Colonic mucosa (tissue), 4 donors: ENCODE measurements around the gene ZNF57. TPM values are rescaled to one million over a fixed set of nuclear protein-coding genes. Genes with fewer than 3 reads are reported as not detected.

Experiments
- DNase-seq: peaks from one replicate; pipeline ENCODE4 v3.0.0-alpha.2; 2020
- H3K27ac ChIP-seq: fragments of 200-600 bp; one replicate; pipeline ENCODE4 v1.8.0; 2021
- H3K27me3 ChIP-seq: fragments of 200-600 bp; one replicate; pipeline ENCODE4 v1.8.0; 2021
- H3K36me3 ChIP-seq: fragments of 200-600 bp; one replicate; pipeline ENCODE4 v1.8.0; 2021
- H3K4me1 ChIP-seq: fragments of 200-600 bp; one replicate; pipeline ENCODE4 v1.8.0; 2021; ENCODE audit warnings: mild to moderate bottlenecking
- H3K4me3 ChIP-seq: fragments of 200-600 bp; one replicate; pipeline ENCODE4 v1.8.0; 2021
- H3K9ac ChIP-seq, 2 donors: one replicate each; pipeline ENCODE4 v1.7.0; 2013; ENCODE audit warnings: control low read depth in 2 of 2, low read depth in 2 of 2, low read length in 2 of 2
- H3K9me3 ChIP-seq: fragments of 200-600 bp; one replicate; pipeline ENCODE4 v1.8.0; 2021
- intact Hi-C: fragments of 100-400 bp; cut with DNase I; formaldehyde crosslinking; loops from one replicate; pipeline ENCODE4 v1.14.1; 2022
- total RNA-seq, 2 donors: library from RNA; stranded (reverse); fragmentation: NEBNext Ultra II Directional in 1 of 2; extraction: Animal tissue kit (Norgen Biotek cat#: 25700) in 1 of 2; gene quantifications; one replicate each; pipeline ENCODE4 v1.2.1, GENCODE V29; 2021
- TF ChIP-seq, protein P1 (sequence below): fragments of 200-600 bp; IDR thresholded peaks from one replicate; pipeline ENCODE4 v1.8.0; 2022; ENCODE audit warnings: antibody characterized with exemption, mild to moderate bottlenecking
- donor health status: healthy.
- donor health status: DM: no; HTN: no; CAD: no.
- donor health status: DM: no; HTN: no; CAD: no.

The ZNF57 gene
- total RNA-seq, 2 donors from 2014 or later: 10.9 to 12.4 TPM

DNA sequence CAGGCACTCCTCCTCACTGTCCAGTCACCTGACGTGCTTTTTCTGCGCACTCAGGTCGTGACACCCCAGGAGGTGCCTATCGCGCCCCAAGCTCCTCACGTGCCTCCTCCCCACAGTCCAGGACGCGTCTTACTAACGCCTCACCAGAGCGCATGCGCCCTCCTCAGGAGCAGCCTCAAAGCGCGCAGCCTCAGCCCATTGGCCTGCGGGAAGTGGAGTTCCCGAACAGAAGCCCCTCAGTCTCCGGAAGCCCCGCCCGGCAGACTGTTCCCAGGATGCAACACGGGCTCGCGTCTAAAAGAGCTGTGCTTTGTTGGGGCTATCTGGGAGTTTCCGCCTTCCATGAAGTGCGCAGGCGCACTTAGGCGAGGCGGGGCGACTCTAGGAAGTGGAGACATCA lies 41.9 kb upstream of the ZNF57 start:
- Histone ChIP-seq H3K27ac (no peak overlapping the region), H3K4me3 (no peak overlapping the region), H3K9ac (no peak overlapping the region), H3K27me3 (no peaks in the 10 kb centered on the region), H3K36me3 (no peaks in the 10 kb centered on the region), H3K4me1 (no peaks in the 10 kb centered on the region), H3K9me3 (no peaks in the 10 kb centered on the region)
- DNase-seq: no peak
- intact Hi-C loops: no loop called here
- TF ChIP-seq, protein P1, sequence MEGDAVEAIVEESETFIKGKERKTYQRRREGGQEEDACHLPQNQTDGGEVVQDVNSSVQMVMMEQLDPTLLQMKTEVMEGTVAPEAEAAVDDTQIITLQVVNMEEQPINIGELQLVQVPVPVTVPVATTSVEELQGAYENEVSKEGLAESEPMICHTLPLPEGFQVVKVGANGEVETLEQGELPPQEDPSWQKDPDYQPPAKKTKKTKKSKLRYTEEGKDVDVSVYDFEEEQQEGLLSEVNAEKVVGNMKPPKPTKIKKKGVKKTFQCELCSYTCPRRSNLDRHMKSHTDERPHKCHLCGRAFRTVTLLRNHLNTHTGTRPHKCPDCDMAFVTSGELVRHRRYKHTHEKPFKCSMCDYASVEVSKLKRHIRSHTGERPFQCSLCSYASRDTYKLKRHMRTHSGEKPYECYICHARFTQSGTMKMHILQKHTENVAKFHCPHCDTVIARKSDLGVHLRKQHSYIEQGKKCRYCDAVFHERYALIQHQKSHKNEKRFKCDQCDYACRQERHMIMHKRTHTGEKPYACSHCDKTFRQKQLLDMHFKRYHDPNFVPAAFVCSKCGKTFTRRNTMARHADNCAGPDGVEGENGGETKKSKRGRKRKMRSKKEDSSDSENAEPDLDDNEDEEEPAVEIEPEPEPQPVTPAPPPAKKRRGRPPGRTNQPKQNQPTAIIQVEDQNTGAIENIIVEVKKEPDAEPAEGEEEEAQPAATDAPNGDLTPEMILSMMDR: no peak

DNA sequence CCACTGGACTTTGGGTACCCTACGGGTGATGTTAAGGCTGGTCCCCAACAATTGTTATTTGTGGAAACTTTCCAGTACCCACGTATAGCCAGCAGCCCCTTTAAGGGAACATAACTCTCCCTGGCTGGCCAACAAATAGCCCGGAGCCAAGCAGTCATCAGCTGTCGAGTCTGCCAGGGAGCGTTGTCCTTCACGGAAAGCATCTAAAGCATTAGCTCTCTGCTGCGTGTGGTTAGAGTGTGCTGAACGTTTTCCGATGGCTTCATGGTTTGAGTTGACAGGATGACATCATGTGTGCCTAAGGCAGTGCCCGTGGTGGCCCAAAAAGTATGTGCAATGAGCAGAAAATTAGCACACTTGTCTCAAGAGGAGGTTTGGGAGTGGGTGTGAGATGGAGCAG lies 36.9 kb upstream of the ZNF57 start:
- Histone ChIP-seq H3K4me1 (no peaks in the 10 kb centered on the region), H3K9me3 (no peaks in the 10 kb centered on the region), H3K9ac (no peak overlapping the region), H3K4me3 (no peak overlapping the region), H3K27ac (no peak overlapping the region), H3K27me3 (no peaks in the 10 kb centered on the region), H3K36me3 (no peaks in the 10 kb centered on the region)
- DNase-seq: no peak
- intact Hi-C loops: no loop called here
- TF ChIP-seq, protein P1: no peak

DNA sequence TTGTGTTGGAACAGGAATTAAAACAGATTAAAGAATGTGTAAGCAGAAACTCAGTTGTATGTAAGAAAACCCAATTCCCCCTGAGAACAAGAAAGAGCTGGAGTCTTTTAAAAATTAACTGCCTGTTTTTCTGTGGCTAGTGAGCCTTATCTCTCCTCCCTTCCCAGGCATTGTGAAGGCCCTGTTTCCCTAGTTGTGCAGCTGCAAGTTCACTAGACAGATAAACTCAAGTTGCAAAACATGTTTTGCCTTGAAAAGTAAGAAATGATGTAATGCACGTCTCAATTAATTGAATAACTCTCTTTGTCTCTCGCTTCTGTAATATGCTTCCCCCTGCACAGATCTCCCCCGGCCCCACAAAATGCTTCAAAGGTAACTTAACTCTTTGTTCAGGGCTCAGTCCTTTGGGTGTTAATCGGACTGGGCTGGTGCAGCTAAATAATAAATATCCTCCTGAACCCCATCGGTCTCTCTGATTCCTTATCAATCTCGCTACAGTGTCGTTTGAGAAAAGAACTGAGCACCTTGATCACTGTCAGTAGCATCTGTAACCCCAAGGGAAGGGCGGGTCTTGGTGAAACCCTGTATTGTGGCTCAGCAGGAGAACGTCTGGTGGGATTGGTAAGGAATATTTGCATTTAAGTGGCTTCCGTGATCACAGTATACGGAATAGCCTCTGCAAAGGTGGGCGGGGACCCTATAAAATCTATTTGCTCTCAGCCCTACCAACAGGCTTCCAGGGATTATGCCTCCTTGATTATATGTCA lies 35.2 kb upstream of the ZNF57 start:
- no peak overlapping the region for H3K4me3 ChIP-seq
- intact Hi-C loops: no loop called here
- H3K9ac ChIP-seq: no peak overlapping the region
- TF ChIP-seq, protein P1: no peak
- DNase-seq: no peak
- no peaks in the 10 kb centered on the region for H3K9me3 ChIP-seq
- no peaks in the 10 kb centered on the region for H3K4me1 ChIP-seq
- no peaks in the 10 kb centered on the region for H3K27me3 ChIP-seq
- no peaks in the 10 kb centered on the region for H3K36me3 ChIP-seq
- H3K27ac ChIP-seq: no peak overlapping the region

DNA sequence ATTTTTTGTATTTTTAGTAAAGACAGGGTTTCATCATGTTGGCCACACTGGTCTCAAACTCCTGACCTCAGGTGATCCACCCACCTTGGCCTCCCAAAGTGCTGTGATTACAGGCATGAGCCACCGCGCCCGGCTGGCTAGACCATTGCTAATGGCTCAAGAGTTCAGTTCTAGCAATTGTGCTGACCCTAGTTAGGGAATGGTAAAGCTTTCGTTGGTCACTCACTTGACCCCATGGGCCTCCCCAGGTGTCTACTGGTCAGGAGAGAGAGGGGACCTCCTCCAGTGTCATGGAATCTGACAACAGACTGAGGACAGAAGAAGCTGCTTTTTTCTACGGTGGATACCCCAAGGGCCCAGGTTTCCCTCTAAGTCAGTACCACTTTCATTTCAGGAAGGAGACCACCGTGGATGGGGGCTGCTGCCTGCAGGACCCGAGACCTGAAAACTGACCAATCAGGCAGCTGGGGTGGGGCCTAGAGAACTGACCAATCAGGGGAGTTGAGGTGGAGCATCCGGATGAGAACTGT lies 34.2 kb upstream of the ZNF57 start:
- intact Hi-C loops: no loop called here
- TF ChIP-seq, protein P1: no peak
- no peaks in the 10 kb centered on the region for H3K36me3 ChIP-seq
- H3K27me3 ChIP-seq: no peaks in the 10 kb centered on the region
- no peaks in the 10 kb centered on the region for H3K9me3 ChIP-seq
- no peak overlapping the region for H3K27ac ChIP-seq
- H3K9ac ChIP-seq: no peak overlapping the region
- no peak for DNase-seq
- H3K4me3 ChIP-seq: no peak overlapping the region
- no peaks in the 10 kb centered on the region for H3K4me1 ChIP-seq

DNA sequence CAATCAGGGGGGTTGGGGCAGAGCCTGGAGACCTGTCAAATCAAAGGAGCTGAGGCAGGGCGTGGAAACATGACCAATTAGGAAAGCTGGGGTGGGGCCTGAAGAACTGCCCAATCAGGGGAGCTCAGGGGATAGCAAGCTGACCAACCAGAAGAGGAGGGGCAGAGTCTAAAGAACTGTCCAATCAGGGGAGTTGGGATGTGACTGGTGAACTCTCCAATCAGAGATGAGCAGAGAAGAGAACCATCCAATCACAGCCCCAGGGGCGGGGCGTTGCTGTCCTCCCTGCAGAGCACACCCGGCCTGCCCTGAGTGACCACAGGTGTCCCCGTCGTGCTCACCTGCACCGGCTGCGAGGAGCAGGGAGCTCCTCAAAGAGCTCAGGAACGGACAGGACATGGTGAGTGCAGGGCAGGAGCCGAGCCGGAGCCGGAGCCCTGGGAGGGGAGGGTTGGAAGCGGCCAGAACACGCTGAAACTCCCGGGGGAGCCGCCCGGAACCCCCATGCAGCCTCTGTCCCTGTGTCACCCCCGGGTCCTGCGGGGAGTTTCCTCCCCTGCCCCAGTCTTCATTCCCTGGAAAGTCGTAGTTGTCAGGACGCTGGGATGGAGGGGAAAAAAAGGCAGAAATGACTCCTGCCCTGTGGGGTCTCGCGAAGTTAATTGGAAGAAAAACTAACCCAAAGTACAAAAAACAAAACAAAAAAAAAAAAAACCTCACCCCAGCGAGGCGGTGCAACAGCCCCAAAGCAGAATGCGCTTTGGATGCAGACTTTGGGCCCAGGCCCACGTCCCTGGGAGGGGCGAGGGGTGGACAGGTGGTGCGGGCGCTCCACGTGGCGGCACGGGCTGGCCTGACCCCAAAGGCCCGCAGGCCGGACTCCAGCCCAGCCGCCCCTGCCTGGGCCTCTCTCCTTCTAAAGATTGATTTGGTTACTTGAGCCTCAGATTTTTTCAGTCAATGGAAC lies 33.4 kb upstream of the ZNF57 start, which contains the start of gene ZNF556:
Gene ZNF556 (plus strand): TSS at position 311 of the 967 bp plus-strand sequence. CDS start 87 bp downstream, at position 398.
- TF ChIP-seq, protein P1: no peak
- no peak within 1 kb of the TSS for H3K9ac ChIP-seq
- no peak within 1 kb of the TSS for H3K27ac ChIP-seq
- no peaks in the 10 kb centered on the region for H3K27me3 ChIP-seq
- no peaks in the 10 kb centered on the region for H3K36me3 ChIP-seq
- intact Hi-C loops: no loop called here
- no peaks in the 10 kb centered on the region for H3K4me1 ChIP-seq
- no peaks in the 10 kb centered on the region for H3K9me3 ChIP-seq
- no peak within 1 kb of the TSS for H3K4me3 ChIP-seq
- DNase-seq: no peak
